Measurements from ENCODE around the gene OVOL3.
"Not testable (repeated sequence)": the region's sequence is repeated elsewhere in the genome, so short reads cannot be mapped to it uniquely, and the experiment has no call there.

The OVOL3 gene

GRCh38 chr19:36110487-36111199, at the start of gene OVOL3:
OVOL3 (plus strand) TSS chr19:36111143; CDS start chr19:36111203, 60 bp downstream.
- no peak for FAIRE-seq

DNA sequence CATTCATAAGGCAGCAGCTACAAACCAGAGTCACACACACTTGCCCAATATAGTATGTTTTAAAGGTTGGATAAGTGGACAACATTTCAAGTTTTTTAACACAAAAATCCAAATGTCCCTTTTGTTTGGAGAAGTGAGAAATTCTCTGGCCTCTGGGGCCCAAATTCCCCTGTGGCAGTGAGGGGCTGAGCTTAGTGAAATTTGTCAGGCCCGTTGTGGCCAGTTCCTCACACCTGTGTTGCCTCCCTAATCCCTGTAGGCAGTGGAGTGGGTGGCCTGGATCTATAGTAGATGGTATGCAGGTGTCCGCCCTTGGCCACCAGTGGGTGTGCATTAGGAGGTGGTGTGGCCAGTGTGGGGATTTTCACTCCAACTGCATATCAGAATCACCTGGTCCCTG, 49.6 kb upstream of the OVOL3 start:
- no peak for FAIRE-seq

DNA sequence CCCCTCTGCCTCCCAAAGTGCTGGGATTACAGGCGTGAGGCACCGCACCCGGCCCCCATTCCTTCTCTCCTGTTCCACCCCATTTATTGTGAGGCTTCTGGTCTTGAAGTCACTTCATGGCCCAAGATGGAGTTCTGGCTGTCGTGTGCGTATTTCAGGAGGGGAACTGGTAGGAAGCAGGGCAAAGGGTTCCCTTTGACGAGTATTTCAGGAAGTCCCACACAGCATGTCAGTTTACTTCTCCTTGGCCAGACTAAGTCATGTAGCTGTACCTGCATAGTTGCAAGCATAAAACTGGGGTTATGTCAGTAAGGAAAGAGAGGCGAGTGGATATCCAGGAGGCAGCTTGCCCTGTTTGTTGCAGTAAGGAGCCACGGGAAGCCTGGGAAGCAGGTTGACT, 46.1 kb upstream of the OVOL3 start:
- no peak for FAIRE-seq

DNA sequence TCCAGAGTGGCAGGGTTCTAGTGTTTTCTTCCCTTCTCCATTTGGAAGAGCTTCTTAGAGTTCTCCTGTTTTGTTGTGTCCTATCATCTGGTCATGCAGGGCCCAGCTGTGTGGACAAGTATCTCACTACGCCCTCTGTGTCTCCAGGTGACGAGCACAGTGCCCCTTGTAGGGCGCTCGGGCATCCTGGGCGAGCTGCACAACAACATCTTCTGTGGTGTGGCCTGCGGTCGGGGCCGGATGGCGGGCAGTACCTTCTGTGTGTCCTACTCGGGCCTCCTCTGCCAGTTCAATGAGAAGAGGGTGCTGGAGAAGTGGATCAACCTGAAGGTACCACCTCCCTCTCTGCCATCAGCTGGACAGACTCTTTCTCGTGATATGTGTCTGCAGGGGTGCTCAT, 43.3 kb upstream of the OVOL3 start:
- FAIRE-seq = no peak

DNA sequence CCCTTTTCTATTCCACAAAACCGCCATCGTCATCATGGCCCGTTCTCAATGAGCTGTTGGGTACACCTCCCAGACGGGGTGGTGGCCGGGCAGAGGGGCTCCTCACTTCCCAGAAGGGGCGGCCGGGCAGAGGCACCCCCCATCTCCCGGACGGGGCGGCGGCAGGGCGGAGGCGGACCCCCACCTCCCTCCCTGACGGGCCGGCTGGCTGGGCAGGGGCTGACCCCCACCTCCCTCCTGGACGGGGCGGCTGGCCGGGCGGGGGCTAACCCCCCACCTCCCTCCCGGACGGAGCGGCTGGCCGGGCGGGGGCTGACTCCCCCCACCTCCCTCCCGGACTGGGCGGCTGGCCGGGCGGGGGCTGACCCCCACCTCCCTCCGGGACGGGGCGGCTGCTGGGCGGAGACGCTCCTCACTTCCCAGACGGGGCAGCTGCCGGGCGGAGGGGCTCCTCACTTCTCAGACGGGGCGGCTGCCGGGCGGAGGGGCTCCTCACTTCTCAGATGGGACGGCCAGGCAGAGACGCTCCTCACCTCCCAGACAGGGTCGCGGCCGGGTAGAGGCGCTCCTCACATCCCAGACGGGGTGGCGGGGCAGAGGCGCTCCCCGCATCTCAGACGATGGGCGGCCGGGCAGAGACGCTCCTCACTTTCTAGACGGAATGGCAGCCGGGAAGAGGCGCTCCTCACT, 42.0 kb upstream of the OVOL3 start:
- not testable (repeated sequence) for FAIRE-seq

GRCh38 chr19:36072081-36072480, 38.9 kb upstream of the OVOL3 start:
- no peak for FAIRE-seq

DNA sequence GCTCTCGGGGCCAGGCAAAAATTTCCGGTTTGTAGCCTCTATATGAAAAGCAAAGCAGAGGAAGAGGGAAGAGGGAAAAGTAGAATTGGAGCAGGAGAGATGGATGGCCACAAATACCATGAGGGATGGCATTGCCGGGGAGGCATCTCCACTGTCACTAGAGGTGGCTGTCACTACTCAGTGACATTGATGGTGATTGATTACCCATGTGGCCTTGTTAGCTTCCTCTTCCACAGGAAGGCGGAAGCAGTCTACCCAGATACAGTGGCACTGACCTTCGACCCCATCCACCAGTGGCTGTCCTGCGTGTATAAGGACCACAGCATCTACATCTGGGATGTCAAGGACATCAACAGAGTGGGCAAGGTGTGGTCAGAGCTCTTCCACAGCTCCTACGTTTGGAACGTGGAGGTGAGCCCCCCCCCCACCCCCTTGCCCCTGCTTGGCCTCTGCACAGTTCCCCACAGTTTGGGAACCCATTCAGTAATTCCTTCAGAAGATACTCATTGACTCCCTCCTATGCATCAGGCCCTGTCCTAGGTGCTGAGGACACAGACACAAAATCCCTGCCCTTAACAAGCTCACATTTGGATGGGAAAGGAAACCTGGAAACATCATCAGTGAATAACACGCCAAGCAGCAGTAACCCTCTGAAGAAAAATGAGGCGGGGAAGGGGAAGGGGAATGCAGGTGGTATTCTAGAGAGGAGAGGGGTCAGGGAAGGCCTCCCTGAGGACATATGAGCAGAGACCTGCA, 37.6 kb upstream of the OVOL3 start:
- no peak for FAIRE-seq

DNA sequence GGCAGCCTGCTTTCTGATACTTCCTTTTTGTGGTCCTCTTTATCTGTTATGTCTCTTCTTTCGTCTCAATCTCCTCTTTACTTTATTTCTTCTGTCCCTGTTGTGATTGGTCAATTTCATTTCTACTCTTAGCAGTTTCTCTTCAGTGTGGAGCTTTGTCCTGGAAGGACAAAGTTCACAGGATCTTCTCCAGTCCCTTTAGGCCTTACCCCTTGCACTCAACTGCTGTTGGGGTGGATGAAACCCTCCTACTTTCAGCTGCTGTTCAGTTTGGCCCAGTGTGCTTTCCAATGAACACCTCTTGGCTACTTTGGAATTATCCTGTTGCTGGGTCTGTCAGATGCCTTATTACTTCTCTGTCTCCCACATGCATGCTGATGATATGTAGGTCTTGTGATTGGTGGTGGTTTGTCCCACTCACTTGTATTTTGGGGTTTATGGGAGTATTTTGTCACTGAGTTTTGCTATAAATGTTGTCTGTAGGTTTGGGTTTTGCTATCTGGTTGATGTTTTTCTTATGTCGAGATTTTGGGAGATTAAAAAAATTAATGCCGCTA, 31.5 kb upstream of the OVOL3 start:
- no peak for FAIRE-seq

GRCh38 chr19:36081385-36081784, 29.6 kb upstream of the OVOL3 start:
- FAIRE-seq = no peak

DNA sequence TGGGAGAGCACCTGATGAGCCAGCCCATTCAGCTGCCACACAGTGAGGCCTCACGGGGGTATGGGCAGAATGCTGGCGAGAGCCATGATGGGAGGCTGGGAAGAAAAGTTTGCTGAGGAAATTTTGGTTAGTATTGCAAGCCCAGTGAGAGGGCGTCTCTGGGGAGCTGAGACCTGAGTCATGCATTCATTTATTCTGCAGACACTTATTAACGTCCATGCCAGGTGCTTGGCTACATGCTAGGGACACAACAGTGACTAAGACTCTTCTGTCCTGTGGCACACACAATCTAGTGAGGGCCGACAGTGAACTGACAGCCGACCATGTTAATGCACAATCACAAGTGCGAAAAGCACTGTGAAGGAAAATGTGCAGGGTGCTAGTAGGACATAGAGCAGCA, 29.0 kb upstream of the OVOL3 start:
- FAIRE-seq = no peak

- FAIRE-seq = no peak
These were observed 28.0 kb upstream of the OVOL3 start for GRCh38 chr19:36082916-36083315.

DNA sequence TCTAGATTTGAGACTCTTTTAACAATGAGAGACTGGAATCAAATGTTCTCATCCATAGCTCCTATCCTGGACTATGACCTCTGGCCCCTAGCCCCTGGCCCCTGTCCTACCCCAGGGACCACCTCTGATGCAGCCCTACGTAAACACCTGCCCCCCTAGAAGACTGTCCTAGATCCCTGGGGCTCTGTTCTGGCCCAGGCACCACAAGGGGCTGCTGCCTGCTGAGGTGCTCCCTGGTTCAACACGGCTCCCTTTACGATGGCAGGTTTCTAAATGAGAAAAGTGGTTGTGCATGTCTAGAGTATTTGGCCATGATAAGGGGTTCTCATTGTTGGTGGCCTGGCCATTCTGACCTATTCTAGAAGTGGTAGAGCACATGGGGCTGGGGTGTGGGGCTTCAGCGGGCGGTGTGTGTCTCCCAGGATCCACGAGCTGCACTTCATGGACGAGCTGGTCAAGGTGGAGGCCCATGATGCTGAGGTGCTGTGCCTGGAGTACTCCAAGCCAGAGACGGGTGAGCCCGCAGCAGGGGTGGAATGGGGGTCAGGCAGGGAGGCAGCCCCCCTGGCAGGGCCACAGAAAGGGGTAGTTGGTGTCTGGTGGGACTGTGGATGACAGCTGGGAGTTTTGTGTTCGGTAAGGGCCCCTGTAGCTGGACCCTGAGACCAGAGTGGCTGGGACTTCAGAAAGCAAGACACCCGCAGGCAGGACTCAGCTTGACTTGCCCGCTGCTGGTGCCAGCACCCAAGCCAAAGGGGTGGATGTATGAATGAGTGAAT, 26.5 kb upstream of the OVOL3 start:
- FAIRE-seq = no peak

DNA sequence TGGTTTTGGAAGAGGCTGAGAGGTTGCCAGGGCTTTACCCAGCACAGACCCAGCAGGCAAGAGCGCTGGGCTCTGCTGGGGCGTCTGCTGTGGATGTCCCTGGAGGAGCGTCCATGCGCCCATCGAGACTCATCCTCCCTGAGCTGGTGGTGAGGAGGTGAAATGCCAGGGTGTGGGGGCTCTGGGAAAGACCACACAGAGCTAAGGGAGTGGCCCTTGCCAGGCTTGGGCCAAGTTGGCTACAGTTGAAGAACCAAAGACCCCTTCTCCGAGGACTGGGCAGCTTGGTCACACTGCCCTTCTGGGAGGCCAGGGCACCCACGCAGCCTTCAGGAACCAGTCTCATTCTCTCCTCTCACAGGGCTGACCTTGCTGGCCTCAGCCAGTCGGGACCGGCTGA, 24.6 kb upstream of the OVOL3 start:
- no peak for FAIRE-seq

DNA sequence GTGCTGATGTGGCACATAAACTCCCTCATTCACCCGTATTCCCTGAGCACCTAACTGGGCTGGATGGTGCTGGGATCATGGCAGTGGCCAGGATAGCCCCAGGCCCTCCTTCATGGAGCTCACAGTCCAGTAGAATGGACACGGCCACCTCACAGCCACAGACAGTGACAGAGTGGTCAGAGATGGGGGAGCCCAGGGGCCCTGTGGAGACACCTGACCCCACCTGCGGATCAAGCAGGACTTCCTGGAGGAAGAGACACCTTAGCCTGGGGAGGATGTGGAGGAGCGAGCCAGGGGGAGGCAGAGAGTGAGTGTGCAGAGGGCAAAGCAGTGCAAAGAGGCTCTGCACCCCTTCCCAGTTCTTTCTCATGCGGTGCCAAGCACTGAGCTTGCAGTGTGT, 21.1 kb upstream of the OVOL3 start:
- FAIRE-seq = no peak

DNA sequence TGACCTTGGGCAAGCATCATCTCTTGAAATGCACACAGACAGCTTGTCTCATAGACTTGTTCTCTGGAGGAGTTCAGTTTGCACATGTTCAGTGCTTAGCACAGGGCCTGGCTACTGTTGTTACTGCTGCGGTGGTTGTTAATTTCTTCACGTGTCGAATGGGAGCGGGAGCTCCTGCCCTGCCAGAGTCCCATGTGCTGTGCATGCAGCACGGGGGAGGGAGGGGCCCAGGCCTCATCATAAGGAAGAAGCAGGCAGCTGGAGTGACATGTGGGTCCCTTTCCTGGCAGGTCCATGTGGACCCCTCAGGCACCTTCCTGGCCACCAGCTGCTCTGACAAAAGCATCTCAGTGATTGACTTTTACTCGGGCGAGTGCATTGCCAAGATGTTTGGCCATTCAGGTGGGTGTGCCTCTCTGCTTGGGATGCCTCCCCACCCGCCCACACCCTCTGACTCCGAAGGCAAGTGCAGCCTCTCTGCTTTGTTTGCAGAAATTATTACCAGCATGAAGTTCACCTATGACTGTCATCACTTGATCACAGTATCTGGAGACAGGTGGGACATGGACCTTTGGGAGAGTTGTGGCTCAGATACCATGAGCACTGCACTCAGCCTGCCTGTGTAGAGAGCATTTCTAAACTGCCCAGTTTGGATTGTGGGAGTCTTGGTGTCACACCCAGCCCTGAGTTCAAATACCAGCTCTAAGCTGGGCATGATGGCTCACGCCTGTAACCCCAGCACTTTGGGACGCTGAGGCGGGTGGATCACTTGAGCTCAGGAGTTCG, 19.8 kb upstream of the OVOL3 start:
- no peak for FAIRE-seq

DNA sequence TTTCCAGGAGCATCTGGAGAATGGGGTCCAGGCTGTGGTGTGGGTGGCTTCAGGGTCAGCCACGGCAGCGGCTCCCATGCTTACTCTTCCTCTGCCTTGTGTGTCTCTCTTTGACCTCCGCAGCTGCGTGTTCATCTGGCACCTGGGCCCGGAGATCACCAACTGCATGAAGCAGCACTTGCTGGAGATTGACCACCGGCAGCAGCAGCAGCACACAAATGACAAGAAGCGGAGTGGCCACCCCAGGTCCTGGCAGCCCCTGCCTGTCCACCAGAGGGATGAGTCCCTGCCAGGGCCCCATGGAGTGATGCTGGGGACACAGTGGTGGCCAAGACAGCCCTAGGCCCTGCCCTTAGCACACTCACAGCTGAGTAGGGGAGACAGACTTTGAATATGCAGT, 18.4 kb upstream of the OVOL3 start:
- no peak for FAIRE-seq

DNA sequence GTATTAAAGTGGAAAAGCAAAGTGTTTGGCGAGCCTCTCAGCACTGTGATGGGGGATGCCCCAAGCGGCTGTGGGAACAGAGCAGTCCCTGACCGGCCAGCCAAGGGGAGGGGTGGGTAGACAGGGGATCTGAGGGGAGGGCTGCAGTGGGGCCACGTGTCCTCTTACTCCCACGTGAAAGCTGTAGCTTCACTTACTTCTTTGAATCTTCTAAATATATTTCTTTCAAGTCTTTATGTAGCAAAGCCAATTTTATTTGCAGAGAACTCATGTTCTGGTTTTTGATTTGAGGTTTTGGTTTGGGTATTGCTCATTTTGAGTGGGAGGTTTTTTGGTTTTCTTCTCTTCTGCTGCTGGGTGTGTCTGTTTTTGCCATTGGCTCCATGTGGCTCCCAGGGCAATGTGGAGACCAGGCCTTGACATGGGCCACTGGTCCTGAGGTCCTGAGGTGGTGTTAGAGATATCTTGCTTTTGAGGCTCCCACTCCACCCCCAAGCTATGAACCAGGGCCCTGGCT, 17.7 kb upstream of the OVOL3 start:
- FAIRE-seq = no peak

DNA sequence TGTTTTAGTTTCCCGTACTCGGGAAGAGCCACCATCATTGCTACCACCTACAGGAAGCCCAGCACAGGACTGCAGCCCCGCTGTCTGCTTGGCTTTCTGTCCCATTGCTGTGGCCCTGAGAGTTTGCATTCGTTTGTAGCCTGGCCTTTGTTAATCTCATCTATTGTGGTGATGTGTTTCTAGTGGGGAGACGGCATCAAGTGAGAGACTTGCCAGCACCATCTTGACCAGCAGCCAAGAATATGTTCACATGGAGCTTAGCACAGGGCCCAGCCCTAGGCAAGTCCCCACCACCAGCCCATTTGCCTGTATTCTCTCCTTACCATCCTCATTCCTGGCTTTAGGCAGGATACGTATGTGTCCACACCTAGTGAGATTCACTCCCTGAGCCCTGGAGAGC, 17.3 kb upstream of the OVOL3 start:
- FAIRE-seq = no peak

GRCh38 chr19:36097036-36097435, 13.9 kb upstream of the OVOL3 start:
- FAIRE-seq = no peak

DNA sequence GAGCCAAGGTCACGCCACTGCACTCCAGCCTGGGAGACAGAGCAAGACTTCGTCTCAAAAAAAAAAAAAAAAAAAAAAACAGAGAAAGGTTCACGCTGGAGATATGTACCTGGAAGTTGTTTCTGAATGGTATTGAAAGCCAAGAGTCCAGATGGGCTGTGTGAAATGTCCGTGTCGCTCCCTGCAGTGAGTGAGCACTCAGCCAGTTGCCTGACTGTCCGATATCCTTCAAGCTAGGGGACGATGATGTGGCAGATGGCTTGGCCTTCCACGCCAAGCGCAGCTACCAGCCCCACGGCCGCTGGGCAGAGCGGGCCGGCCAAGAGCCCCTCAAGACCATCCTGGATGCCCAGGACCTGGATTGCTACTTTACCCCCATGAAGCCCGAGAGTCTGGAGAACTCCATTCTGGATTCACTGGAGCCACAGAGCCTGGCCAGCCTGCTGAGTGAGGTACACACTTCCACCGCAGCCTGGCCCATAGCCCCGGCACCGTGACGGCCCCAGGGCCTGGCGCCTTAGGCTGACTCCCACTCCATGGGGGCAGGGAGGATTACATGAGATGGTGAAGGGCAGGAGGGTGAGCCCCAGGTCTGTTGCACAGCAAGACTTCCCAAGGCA, 11.7 kb upstream of the OVOL3 start:
- FAIRE-seq = no peak

GRCh38 chr19:36100476-36100875, 10.5 kb upstream of the OVOL3 start:
- FAIRE-seq = no peak

Measured in TTC549 (cell line).